Parathyroid adenoma (tissue), 2 donors: ENCODE measurements around the gene ACTN1.

Experiments
- H2AFZ ChIP-seq: fragments of 300-600 bp; sonication (generic); one replicate; pipeline ENCODE4 v1.7.0; 2017; ENCODE audit warnings: antibody characterized with exemption, mild to moderate bottlenecking
- H3K27ac ChIP-seq: fragments of 300-600 bp; sonication (generic); one replicate; pipeline ENCODE4 v1.7.0; 2017
- H3K27me3 ChIP-seq: fragments of 300-600 bp; sonication (generic); one replicate; pipeline ENCODE4 v1.7.0; 2017; ENCODE audit warnings: low read length; ENCODE audit not compliant: control insufficient read depth, insufficient read depth
- H3K36me3 ChIP-seq: fragments of 300-600 bp; sonication (generic); one replicate; pipeline ENCODE4 v1.7.0; 2017; ENCODE audit warnings: low read length; ENCODE audit not compliant: control insufficient read depth, insufficient read depth
- H3K4me1 ChIP-seq: fragments of 300-600 bp; sonication (generic); one replicate; pipeline ENCODE4 v1.7.0; 2017; ENCODE audit warnings: control low read depth
- H3K4me2 ChIP-seq: fragments of 300-600 bp; sonication (generic); one replicate; pipeline ENCODE4 v1.7.0; 2017; ENCODE audit warnings: low read length
- H3K4me3 ChIP-seq: fragments of 300-600 bp; sonication (generic); one replicate; pipeline ENCODE4 v1.7.0; 2017; ENCODE audit warnings: low read depth, low read length
- H3K79me2 ChIP-seq: fragments of 300-600 bp; sonication (generic); one replicate; pipeline ENCODE4 v1.7.0; 2017; ENCODE audit warnings: control low read depth
- H3K9ac ChIP-seq: fragments of 300-600 bp; sonication (generic); one replicate; pipeline ENCODE4 v1.7.0; 2017; ENCODE audit warnings: mild to moderate bottlenecking
- H3K9me3 ChIP-seq: fragments of 300-600 bp; sonication (generic); one replicate; pipeline ENCODE4 v1.7.0; 2017; ENCODE audit warnings: low read length; ENCODE audit not compliant: control insufficient read depth
- TF ChIP-seq, protein P1 (sequence below): fragments of 300-600 bp; sonication (generic); IDR thresholded peaks from one replicate; pipeline ENCODE4 v1.7.0; 2017; ENCODE audit warnings: antibody characterized with exemption, mild to moderate bottlenecking
- donor health status: primary hyperparathyroidism.

The ACTN1 gene

DNA sequence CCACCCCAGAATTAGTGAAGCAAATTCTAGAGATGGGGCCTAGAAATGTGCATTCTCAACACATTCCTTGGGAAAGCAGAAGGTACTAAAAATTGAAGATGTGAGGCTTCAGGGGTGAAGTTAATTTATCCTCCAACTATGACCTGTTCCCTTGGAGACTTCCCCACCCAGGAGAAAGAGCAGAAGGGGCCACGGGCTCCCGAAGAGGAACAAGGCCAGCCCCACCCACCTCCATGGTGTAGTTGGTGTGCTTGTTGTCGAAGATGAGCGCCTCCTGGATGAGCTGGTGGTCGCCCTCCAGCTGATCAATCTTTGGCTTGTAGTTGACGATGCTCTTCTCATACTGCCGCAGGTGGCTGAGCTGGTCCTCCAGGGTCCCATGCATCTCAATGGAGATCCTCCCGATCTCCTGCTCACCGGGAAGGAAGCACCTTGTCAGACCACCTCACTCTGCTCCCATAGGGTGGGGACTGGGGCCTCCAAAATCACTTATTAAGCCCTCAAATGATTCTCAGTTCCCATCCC lies 98.5 kb downstream of the ACTN1 start:
- Histone ChIP-seq H3K4me3 (no peak overlapping the region), H3K79me2 (no peaks in the 10 kb centered on the region), H3K36me3 (no peaks in the 10 kb centered on the region), H3K4me2 (no peak overlapping the region), H2AFZ (no peak overlapping the region), H3K9ac (no peak overlapping the region), H3K27me3 (no peaks in the 10 kb centered on the region), H3K27ac (no peak overlapping the region), H3K9me3 (no peaks in the 10 kb centered on the region), H3K4me1 (no peaks in the 10 kb centered on the region)
- TF ChIP-seq, protein P1, sequence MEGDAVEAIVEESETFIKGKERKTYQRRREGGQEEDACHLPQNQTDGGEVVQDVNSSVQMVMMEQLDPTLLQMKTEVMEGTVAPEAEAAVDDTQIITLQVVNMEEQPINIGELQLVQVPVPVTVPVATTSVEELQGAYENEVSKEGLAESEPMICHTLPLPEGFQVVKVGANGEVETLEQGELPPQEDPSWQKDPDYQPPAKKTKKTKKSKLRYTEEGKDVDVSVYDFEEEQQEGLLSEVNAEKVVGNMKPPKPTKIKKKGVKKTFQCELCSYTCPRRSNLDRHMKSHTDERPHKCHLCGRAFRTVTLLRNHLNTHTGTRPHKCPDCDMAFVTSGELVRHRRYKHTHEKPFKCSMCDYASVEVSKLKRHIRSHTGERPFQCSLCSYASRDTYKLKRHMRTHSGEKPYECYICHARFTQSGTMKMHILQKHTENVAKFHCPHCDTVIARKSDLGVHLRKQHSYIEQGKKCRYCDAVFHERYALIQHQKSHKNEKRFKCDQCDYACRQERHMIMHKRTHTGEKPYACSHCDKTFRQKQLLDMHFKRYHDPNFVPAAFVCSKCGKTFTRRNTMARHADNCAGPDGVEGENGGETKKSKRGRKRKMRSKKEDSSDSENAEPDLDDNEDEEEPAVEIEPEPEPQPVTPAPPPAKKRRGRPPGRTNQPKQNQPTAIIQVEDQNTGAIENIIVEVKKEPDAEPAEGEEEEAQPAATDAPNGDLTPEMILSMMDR = no peak

DNA sequence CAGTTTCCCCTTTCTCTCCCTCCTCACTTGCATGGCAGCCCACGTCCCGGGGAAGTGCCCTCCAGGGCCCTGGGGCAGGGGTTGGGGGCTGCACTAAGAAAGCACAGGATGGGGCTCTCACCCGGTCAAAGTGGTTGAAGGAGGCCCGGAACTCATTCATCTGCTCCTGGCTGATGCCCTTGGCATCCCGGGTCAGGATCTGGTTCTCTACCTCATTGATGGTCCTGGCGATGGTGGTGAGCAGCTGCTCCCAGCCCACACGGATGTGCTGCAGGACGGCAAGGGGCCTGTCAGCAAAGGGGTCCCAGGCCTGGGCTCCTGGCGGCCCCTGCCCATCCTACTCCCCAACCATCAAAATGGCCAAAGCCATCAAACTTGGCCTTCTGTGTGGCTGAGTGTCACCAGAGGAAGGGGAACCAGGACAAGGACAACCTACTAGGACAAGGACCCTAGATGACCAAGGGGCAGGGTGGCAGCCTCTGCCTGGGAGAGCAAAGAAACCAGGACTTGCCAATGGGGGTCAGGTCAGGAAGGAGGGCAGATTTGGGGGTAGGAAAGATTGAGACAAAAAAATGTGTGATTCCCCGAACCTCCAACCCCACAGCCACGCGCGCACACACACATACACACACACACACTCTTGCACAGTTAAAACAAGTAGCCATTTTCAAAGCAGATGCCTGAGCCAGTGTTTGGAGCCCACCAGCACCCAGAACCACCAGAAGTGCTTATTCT lies 99.1 kb downstream of the ACTN1 start:
- TF ChIP-seq, protein P1 = no peak
- no peak overlapping the region for H2AFZ ChIP-seq
- H3K27ac ChIP-seq = no peak overlapping the region
- H3K27me3 ChIP-seq = no peaks in the 10 kb centered on the region
- no peaks in the 10 kb centered on the region for H3K36me3 ChIP-seq
- H3K9ac ChIP-seq = no peak overlapping the region
- H3K9me3 ChIP-seq = no peaks in the 10 kb centered on the region
- H3K4me1 ChIP-seq = no peaks in the 10 kb centered on the region
- no peak overlapping the region for H3K4me2 ChIP-seq
- no peaks in the 10 kb centered on the region for H3K79me2 ChIP-seq
- no peak overlapping the region for H3K4me3 ChIP-seq

DNA sequence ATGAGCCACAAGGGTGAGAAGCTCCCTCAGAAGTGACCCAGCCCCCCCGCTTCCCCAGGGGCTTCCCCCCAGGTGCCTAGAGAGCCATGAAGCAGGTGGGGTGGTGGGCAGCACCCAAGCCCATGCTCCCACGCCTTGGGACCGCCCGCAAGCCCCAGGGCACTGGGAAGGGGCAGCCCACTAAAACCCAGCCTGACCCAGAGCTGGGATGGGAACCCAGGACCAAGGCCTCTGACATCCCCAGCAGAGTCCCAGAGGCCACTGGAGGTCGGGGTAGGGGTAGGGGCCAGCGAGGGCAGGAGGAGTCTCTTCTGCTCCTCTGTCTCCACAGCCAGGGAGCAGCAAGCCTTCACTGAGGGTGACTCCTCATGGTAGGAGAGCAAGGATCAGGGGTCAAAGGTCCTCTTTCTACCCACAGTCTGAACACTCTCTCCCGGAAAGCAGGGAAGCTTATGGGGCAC lies 99.8 kb downstream of the ACTN1 start:
- no peak overlapping the region for H3K4me2 ChIP-seq
- H3K4me1 ChIP-seq = no peaks in the 10 kb centered on the region
- no peak overlapping the region for H3K27ac ChIP-seq
- H3K36me3 ChIP-seq = no peaks in the 10 kb centered on the region
- no peak overlapping the region for H3K9ac ChIP-seq
- H2AFZ ChIP-seq = no peak overlapping the region
- no peak overlapping the region for H3K4me3 ChIP-seq
- no peaks in the 10 kb centered on the region for H3K79me2 ChIP-seq
- no peaks in the 10 kb centered on the region for H3K27me3 ChIP-seq
- no peaks in the 10 kb centered on the region for H3K9me3 ChIP-seq
- TF ChIP-seq, protein P1 = no peak

DNA sequence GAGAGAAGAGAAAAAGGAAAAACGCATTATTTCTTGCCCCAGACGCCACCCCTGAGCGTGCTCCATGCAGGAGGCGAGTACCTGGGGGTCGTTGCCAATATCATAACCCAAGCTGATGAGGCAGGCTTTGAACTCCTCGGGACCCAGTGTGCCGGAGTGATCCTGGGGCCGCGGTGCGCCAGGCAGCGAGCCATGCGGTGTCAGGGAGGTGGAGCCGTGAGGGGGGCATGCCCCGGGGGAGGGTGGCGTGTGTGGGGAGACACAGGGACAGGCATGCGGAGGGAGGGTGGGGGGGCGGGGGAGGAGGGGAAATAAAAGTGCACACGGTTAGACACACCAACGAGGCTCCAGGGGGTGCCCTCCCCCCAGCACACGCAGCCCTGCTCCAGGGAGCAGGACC lies 100.2 kb downstream of the ACTN1 start:
- H3K4me3 ChIP-seq = no peak overlapping the region
- no peaks in the 10 kb centered on the region for H3K79me2 ChIP-seq
- H3K4me2 ChIP-seq = no peak overlapping the region
- no peaks in the 10 kb centered on the region for H3K36me3 ChIP-seq
- H3K27me3 ChIP-seq = no peaks in the 10 kb centered on the region
- TF ChIP-seq, protein P1 = no peak
- no peaks in the 10 kb centered on the region for H3K9me3 ChIP-seq
- H2AFZ ChIP-seq = no peak overlapping the region
- H3K4me1 ChIP-seq = no peaks in the 10 kb centered on the region
- H3K9ac ChIP-seq = no peak overlapping the region
- H3K27ac ChIP-seq = no peak overlapping the region
